ENCODE measurements around the gene SUN5. TPM values are rescaled to one million over a fixed set of nuclear protein-coding genes. Genes with fewer than 3 reads are reported as not detected.

Gene SUN5
- total and polyA plus RNA-seq, 2 experiments from 2014 or later, result not detected

GRCh38 chr20:33034901-33035492, 30.8 kb upstream of the SUN5 start:
- H3K79me2 ChIP-seq, result no peaks in the 10 kb centered on the region
- no peak for DNase-seq (ENCODE audit: low spot score)
- no peak for TF ChIP-seq CTCF (IDR thresholded peaks at IDR 0.05; ENCODE audit: poor library complexity)
- TF ChIP-seq EZH2 (IDR thresholded peaks at IDR 0.05; ENCODE audit: borderline replicate concordance), result no peak
- TF ChIP-seq EZH2phosphoT487 (IDR thresholded peaks at IDR 0.05; ENCODE audit: low read depth, severe bottlenecking, unreplicated experiment), result no peak
- H3K9me3 ChIP-seq (ENCODE audit: low read depth), result no peaks in the 10 kb centered on the region
- H3K4me1 ChIP-seq (ENCODE audit: insufficient read depth), result no peaks in the 10 kb centered on the region
- no peak overlapping the region for H3K4me3 ChIP-seq
- peaks cover 21% of the 10 kb centered on the region for H3K27me3 ChIP-seq
- H3K27ac ChIP-seq, result no peak overlapping the region
- H3K4me2 ChIP-seq, result no peak overlapping the region
- no peak overlapping the region for H2AFZ ChIP-seq
- 83% methylated on average over 6 of the region's 6 CpGs for WGBS (ENCODE audit: low lambda C conversion rate, missing lambda C conversion rate)
- no peaks in the 10 kb centered on the region for H3K36me3 ChIP-seq (replicated peaks; ENCODE audit: insufficient read depth, low read depth)
- no peaks in the 10 kb centered on the region for H3K9me2 ChIP-seq (replicated peaks; ENCODE audit: insufficient read depth)
- H4K20me1 ChIP-seq (ENCODE audit: insufficient read depth, poor library complexity, severe bottlenecking), result no peaks in the 10 kb centered on the region

GRCh38 chr20:33034115-33034514, 29.9 kb upstream of the SUN5 start:
- no peaks in the 10 kb centered on the region for H3K79me2 ChIP-seq
- H4K20me1 ChIP-seq (ENCODE audit: insufficient read depth, poor library complexity, severe bottlenecking), result no peaks in the 10 kb centered on the region
- H3K4me3 ChIP-seq, result no peak overlapping the region
- no peak overlapping the region for H3K27ac ChIP-seq
- H3K4me1 ChIP-seq (ENCODE audit: insufficient read depth), result no peaks in the 10 kb centered on the region
- 72% methylated on average over 5 of the region's 5 CpGs for WGBS (ENCODE audit: low lambda C conversion rate, missing lambda C conversion rate)
- no peaks in the 10 kb centered on the region for H3K36me3 ChIP-seq (replicated peaks; ENCODE audit: insufficient read depth, low read depth)
- peaks cover 22% of the 10 kb centered on the region for H3K27me3 ChIP-seq
- H3K9me2 ChIP-seq (replicated peaks; ENCODE audit: insufficient read depth), result no peaks in the 10 kb centered on the region
- TF ChIP-seq EZH2phosphoT487 (IDR thresholded peaks at IDR 0.05; ENCODE audit: low read depth, severe bottlenecking, unreplicated experiment) (no peak), EZH2 (IDR thresholded peaks at IDR 0.05; ENCODE audit: borderline replicate concordance) (no peak), CTCF (IDR thresholded peaks at IDR 0.05; ENCODE audit: poor library complexity) (no peak)
- no peaks in the 10 kb centered on the region for H3K9me3 ChIP-seq (ENCODE audit: low read depth)
- H3K4me2 ChIP-seq, result no peak overlapping the region
- no peak overlapping the region for H2AFZ ChIP-seq
- no peak for DNase-seq (ENCODE audit: low spot score)

GRCh38 chr20:33033381-33033780, 29.1 kb upstream of the SUN5 start:
- Histone ChIP-seq H3K9me2 (replicated peaks; ENCODE audit: insufficient read depth) (no peaks in the 10 kb centered on the region), H4K20me1 (ENCODE audit: insufficient read depth, poor library complexity, severe bottlenecking) (no peaks in the 10 kb centered on the region), H3K79me2 (no peaks in the 10 kb centered on the region), H3K4me2 (no peak overlapping the region), H3K27ac (no peak overlapping the region), H3K27me3 (peaks cover 24% of the 10 kb centered on the region), H3K4me3 (no peak overlapping the region), H2AFZ (no peak overlapping the region), H3K9me3 (ENCODE audit: low read depth) (no peaks in the 10 kb centered on the region), H3K36me3 (replicated peaks; ENCODE audit: insufficient read depth, low read depth) (no peaks in the 10 kb centered on the region), H3K4me1 (ENCODE audit: insufficient read depth) (no peaks in the 10 kb centered on the region)
- WGBS (ENCODE audit: low lambda C conversion rate, missing lambda C conversion rate), result 70% methylated on average over 5 of the region's 5 CpGs
- DNase-seq (ENCODE audit: low spot score), result no peak
- TF ChIP-seq EZH2phosphoT487 (IDR thresholded peaks at IDR 0.05; ENCODE audit: low read depth, severe bottlenecking, unreplicated experiment) (no peak), EZH2 (IDR thresholded peaks at IDR 0.05; ENCODE audit: borderline replicate concordance) (no peak)

- H3K4me3 ChIP-seq, result no peak overlapping the region
- H3K9me2 ChIP-seq (replicated peaks; ENCODE audit: insufficient read depth), result no peaks in the 10 kb centered on the region
- no peaks in the 10 kb centered on the region for H3K36me3 ChIP-seq (replicated peaks; ENCODE audit: insufficient read depth, low read depth)
- no peak overlapping the region for H3K4me2 ChIP-seq
- peaks cover 24% of the 10 kb centered on the region for H3K27me3 ChIP-seq
- 83% methylated on average over 6 of the region's 6 CpGs for whole genome bisulfite sequencing (ENCODE audit: low lambda C conversion rate, missing lambda C conversion rate)
- no peak for DNase-seq (ENCODE audit: low spot score)
- no peaks in the 10 kb centered on the region for H4K20me1 ChIP-seq (ENCODE audit: insufficient read depth, poor library complexity, severe bottlenecking)
- H3K79me2 ChIP-seq, result no peaks in the 10 kb centered on the region
- no peak overlapping the region for H2AFZ ChIP-seq
- H3K27ac ChIP-seq, result no peak overlapping the region
- no peaks in the 10 kb centered on the region for H3K9me3 ChIP-seq (ENCODE audit: low read depth)
- H3K4me1 ChIP-seq (ENCODE audit: insufficient read depth), result no peaks in the 10 kb centered on the region
- TF ChIP-seq CTCF (IDR thresholded peaks at IDR 0.05; ENCODE audit: poor library complexity) (no peak), EZH2 (IDR thresholded peaks at IDR 0.05; ENCODE audit: borderline replicate concordance) (no peak), EZH2phosphoT487 (IDR thresholded peaks at IDR 0.05; ENCODE audit: low read depth, severe bottlenecking, unreplicated experiment) (no peak)
Observed at GRCh38 chr20:33032555-33032954, 28.3 kb upstream of the SUN5 start.

Data from hepatocyte (in vitro differentiated cells).